GM12878 (cell line): ENCODE results near the gene TECPR1. TPM values are rescaled to one million over a fixed set of nuclear protein-coding genes. Genes with fewer than 3 reads are reported as not detected.

ENCODE experiments used
- ATAC-seq: fragments of 200-7000 bp; cut with Tn5 transposase; 3 replicates; pipeline ENCODE4 v1.9.1; 2020; ENCODE audit warnings: mild to moderate bottlenecking, moderate library complexity
- BruUV-seq: library from RNA; stranded (reverse); fragments of 400-500 nt; replicated peaks from 2 replicates; lab custom pipeline; 2021; lab: Mats Ljungman, UMichigan
- CTCF ChIA-PET: fragments of 300-600 bp; sonication (Branson Sonifier 250); formaldehyde crosslinking; extraction: SDS; loops from one replicate; lab custom pipeline; 2021; ENCODE audit warnings: inconsistent platforms; lab: Yijun Ruan, JAX
- POLR2A ChIA-PET: fragments of 350-600 bp; formaldehyde crosslinking; extraction: SDS; loops from one replicate; lab custom pipeline; 2021; ENCODE audit warnings: inconsistent platforms; lab: Charles Lee
- RAD21 ChIA-PET: fragments of 300-600 bp; sonication (Branson Sonifier 250); formaldehyde crosslinking; loops from one replicate; lab custom pipeline; 2023; ENCODE audit warnings: antibody characterized with exemption; ENCODE audit not compliant: unreplicated experiment; lab: Charles Lee
- SMC1A ChIA-PET: fragments of 300-600 bp; sonication (Branson Sonifier 250); formaldehyde crosslinking; loops from one replicate; lab custom pipeline; 2023; ENCODE audit not compliant: unreplicated experiment, uncharacterized antibody; lab: Charles Lee
- DNase-seq: peaks from one replicate; pipeline ENCODE4 v3.0.0-alpha.2; 2011; ENCODE audit warnings: low read depth, low spot score
- FAIRE-seq: peaks from 3 replicates; lab custom pipeline; 2011; peaks lifted over from hg19 to GRCh38; lab: Jason Lieb, UNC
- H2AFZ ChIP-seq: 2 replicates; pipeline ENCODE4 v1.6.0; 2011; ENCODE audit warnings: low read depth, low read length, control low read depth; ENCODE audit not compliant: control insufficient read depth
- H3K27ac ChIP-seq: 2 replicates; pipeline ENCODE4 v1.5.1; 2011; ENCODE audit warnings: control low read depth; ENCODE audit not compliant: control insufficient read depth, insufficient read depth
- H3K27me3 ChIP-seq, 2 experiments: replicated peaks in 1 of 2; 2 replicates each; pipeline versions ENCODE4 v1.6.0 to v1.6.1; 2011; ENCODE audit warnings: low read length in 1 of 2; ENCODE audit not compliant: control insufficient read depth in 2 of 2, insufficient read depth in 2 of 2
- H3K36me3 ChIP-seq, 2 experiments: 2 replicates each; pipeline ENCODE4 v1.5.1; 2011; ENCODE audit warnings: low read length in 1 of 2; ENCODE audit not compliant: control insufficient read depth in 2 of 2, insufficient read depth in 2 of 2
- H3K4me1 ChIP-seq: 2 replicates; pipeline ENCODE4 v1.6.1; 2011; ENCODE audit warnings: mild to moderate bottlenecking, low read length, moderate library complexity, mixed read lengths; ENCODE audit not compliant: control insufficient read depth, insufficient read depth
- H3K4me2 ChIP-seq: 2 replicates; pipeline ENCODE4 v1.6.0; 2011; ENCODE audit warnings: control low read depth; ENCODE audit not compliant: control insufficient read depth, insufficient read depth
- H3K4me3 ChIP-seq: fragments of 200-600 bp; sonication (generic); 2 replicates; pipeline ENCODE4 v1.5.1; 2016
- H3K79me2 ChIP-seq: 2 replicates; pipeline ENCODE4 v1.6.0; 2011; ENCODE audit warnings: low read length; ENCODE audit not compliant: control insufficient read depth, insufficient read depth
- H3K9ac ChIP-seq: 2 replicates; pipeline ENCODE4 v1.8.0; 2011; ENCODE audit warnings: low read length, control low read depth, mixed read lengths; ENCODE audit not compliant: control insufficient read depth, insufficient read depth
- H3K9me3 ChIP-seq: replicated peaks from 3 replicates; pipeline ENCODE4 v1.5.1; 2011; ENCODE audit warnings: mild to moderate bottlenecking, low read length; ENCODE audit not compliant: control insufficient read depth, insufficient read depth
- H4K20me1 ChIP-seq: 2 replicates; pipeline ENCODE4 v1.6.0; 2011; ENCODE audit not compliant: control insufficient read depth, insufficient read depth
- CEBPB ChIP-seq, 2 experiments: fragments of 150-350 bp in 1 of 2; IDR thresholded peaks; 2 replicates each; pipeline ENCODE4 v1.6.1; 2012 to 2014; ENCODE audit warnings: low read depth in 2 of 2, low read length in 2 of 2, borderline replicate concordance in 1 of 2, inconsistent platforms in 1 of 2
- CHD1 ChIP-seq: IDR thresholded peaks from 2 replicates; pipeline ENCODE4 v1.6.1; 2012; ENCODE audit warnings: low read depth, low read length, improper control_type of control experiment
- HCFC1 ChIP-seq: fragments of 150-350 bp; IDR thresholded peaks from 2 replicates; pipeline ENCODE4 v1.6.1; 2014; ENCODE audit warnings: low read length
- KAT2A ChIP-seq: conservative IDR thresholded peaks from 2 replicates; pipeline ENCODE4 v1.6.1; 2011; ENCODE audit warnings: low read depth, low read length; ENCODE audit not compliant: control insufficient read depth
- LARP7 ChIP-seq: fragments of 450-650 bp; IDR thresholded peaks from 2 replicates; pipeline ENCODE4 v1.6.1; 2017; ENCODE audit warnings: mild to moderate bottlenecking
- NFXL1 ChIP-seq: fragments of 450-650 bp; IDR thresholded peaks from 2 replicates; pipeline ENCODE4 v1.6.1; 2017; ENCODE audit warnings: antibody characterized with exemption, mild to moderate bottlenecking, borderline replicate concordance
- NR2C1 ChIP-seq: fragments of 450-650 bp; IDR thresholded peaks from 2 replicates; pipeline ENCODE4 v1.6.1; 2017; ENCODE audit warnings: antibody characterized with exemption, mild to moderate bottlenecking, moderate library complexity
- PAX8 ChIP-seq: fragments of 450-650 bp; IDR thresholded peaks from 2 replicates; pipeline ENCODE4 v1.6.1; 2017; ENCODE audit warnings: mild to moderate bottlenecking, moderate library complexity
- PML ChIP-seq: IDR thresholded peaks from 2 replicates; pipeline ENCODE4 v1.6.1; 2012; ENCODE audit warnings: low read length, inconsistent platforms
- SRF ChIP-seq, 2 experiments: IDR thresholded peaks; 2 replicates each; pipeline ENCODE4 v1.6.1; 2011; ENCODE audit warnings: low read depth in 2 of 2, low read length in 2 of 2, mild to moderate bottlenecking in 1 of 2, moderate library complexity in 1 of 2
- ZNF207 ChIP-seq: fragments of 450-650 bp; IDR thresholded peaks from 2 replicates; pipeline ENCODE4 v1.6.1; 2014; ENCODE audit warnings: antibody characterized with exemption, mild to moderate bottlenecking, borderline replicate concordance
- WGBS: methylation state at CpG from one replicate; pipeline ENCODE4 v1.1.6; 2016; ENCODE audit warnings: low lambda C conversion rate; ENCODE audit not compliant: insufficient replicate concordance, insufficient coverage; ENCODE audit errors: missing lambda C conversion rate; 5-methylcytosine and 5-hydroxymethylcytosine counted together
- in situ Hi-C: fragments of 300-500 bp; cut with MboI; formaldehyde crosslinking; loops from 9 replicates; pipeline ENCODE4 v1.14.3; 2018; ENCODE audit warnings: mixed read lengths
- intact Hi-C: fragments of 100-400 bp; cut with micrococcal nuclease; formaldehyde crosslinking; loops from one replicate; pipeline ENCODE4 v1.14.2; 2022; ENCODE audit not compliant: unreplicated experiment
- polyA plus RNA-seq, 11 experiments: library from polyadenylated mRNA; depleted of rRNA in 4 of 11; unstranded in 6 of 11; stranded (reverse) in 5 of 11; fragments of >200 nt; fragmentation: Nextera tagmentation in 4 of 11; fragmentation: Illumina TruSeq in 1 of 11; extraction: Ambion mirVana in 4 of 11; extraction: Trizol in 1 of 11; gene quantifications; 1 replicate in 1 of 11; 2 replicates in 10 of 11; pipeline versions ENCODE4 v1.2.1 to v1.2.3, GENCODE V29; 2011 to 2016; ENCODE audit warnings: inconsistent platforms in 2 of 11, missing spikeins in 2 of 11, low read depth in 1 of 11
- total RNA-seq, 4 experiments: library from RNA; depleted of rRNA in 3 of 4; stranded (reverse); fragments of >200 nt in 3 of 4; fragmentation: Illumina TruSeq in 1 of 4; extraction: Trizol in 1 of 4; gene quantifications; 2 replicates each; pipeline versions ENCODE4 v1.2.1 to v1.2.3, GENCODE V29; 2013 to 2021
- TF ChIP-seq, protein P1 (sequence below): IDR thresholded peaks from 2 replicates; pipeline ENCODE4 v1.6.1; 2012; ENCODE audit warnings: low read depth, low read length, improper control_type of control experiment
- TF ChIP-seq, protein P2 (sequence below): IDR thresholded peaks from 2 replicates; pipeline ENCODE4 v1.6.1; 2012; ENCODE audit warnings: mild to moderate bottlenecking, low read depth, low read length

TECPR1 gene
- total and polyA plus RNA-seq, 10 of the 15 experiments (the other 5 are each of a cell fraction or from before 2014, with no cell fraction given): 0.26 to 16.8 (median 4.2) TPM

DNA sequence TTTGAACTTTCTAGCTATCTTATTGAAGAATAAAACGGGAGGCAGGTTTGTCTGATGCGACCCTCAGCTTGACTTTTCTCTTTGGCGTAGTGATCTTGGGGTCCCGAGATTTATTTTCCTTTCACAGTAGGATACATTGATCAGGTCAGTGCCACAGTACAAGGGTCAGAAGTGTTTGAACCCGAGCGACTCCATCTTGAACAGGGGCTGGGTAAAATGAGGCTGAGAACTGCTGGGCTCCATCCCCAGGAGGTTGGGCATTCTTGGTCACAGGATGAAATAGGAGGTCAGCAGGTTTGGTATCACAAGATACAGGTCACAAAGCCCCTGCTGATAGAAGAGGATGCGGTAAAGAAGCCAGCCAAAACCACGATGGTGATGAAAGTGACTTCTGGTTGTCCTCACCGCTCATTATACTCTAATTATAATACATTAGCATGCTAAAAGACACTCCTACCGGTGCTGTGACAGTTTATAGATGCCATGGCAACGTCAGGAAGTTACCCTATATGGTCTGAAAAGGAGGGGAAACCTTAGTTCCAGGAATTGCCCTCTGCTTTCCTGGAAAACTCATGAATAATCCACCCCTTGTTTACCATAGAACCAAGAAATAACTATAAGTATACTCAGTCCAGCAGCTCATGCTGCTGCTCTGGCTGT, 3.0 kb upstream of the TECPR1 start:
- Histone ChIP-seq H2AFZ (no peak overlapping the region), H4K20me1 (no peaks in the 10 kb centered on the region), H3K27me3 (no peaks in the 10 kb centered on the region), H3K9ac (no peak overlapping the region), H3K79me2 (peaks cover 10% of the 10 kb centered on the region), H3K9me3 (no peaks in the 10 kb centered on the region), H3K36me3 (no peaks in the 10 kb centered on the region), H3K4me3 (no peak overlapping the region), H3K4me1 (peaks cover 10% of the 10 kb centered on the region), H3K4me2 (no peak overlapping the region), H3K27ac (no peak overlapping the region)
- intact Hi-C loops: no loop called here
- ChIA-PET SMC1A (no interaction called here), CTCF (no interaction called here), RAD21 (interaction anchor here (0.8 kb wide), 1 partner anchor 89 kb away, joined by 3 read pairs; no protein-coding TSS in a partner anchor), POLR2A (interaction anchor here (0.5 kb wide), 1 partner anchor 157 kb away, joined by 3 read pairs; no protein-coding TSS in a partner anchor)
- FAIRE-seq: no peak
- in situ Hi-C loops: no loop called here
- DNase-seq: no peak
- BruUV-seq: TSS peak; percentile 33
- WGBS: 61% methylated on average over 11 of the region's 11 CpGs
- no peak for ATAC-seq
- peak in 1 of 2 experiments; percentile 46; a peak in 1 of 4 replicates for TF ChIP-seq SRF (IDR thresholded peaks at IDR 0.05; ENCODE audit: low read depth in 2 of 2, low read length in 2 of 2)
- no peak for TF ChIP-seq PML
- TF ChIP-seq, all 136 proteins: peak for 1

GRCh38 chr7:98254516-98254915, 2.5 kb upstream of the TECPR1 start:
- Histone ChIP-seq H3K4me3 (no peak overlapping the region), H3K4me2 (no peak overlapping the region), H3K27ac (no peak overlapping the region), H2AFZ (no peak overlapping the region), H3K36me3 (no peaks in the 10 kb centered on the region), H3K4me1 (peaks cover 10% of the 10 kb centered on the region), H3K79me2 (peaks cover 10% of the 10 kb centered on the region), H4K20me1 (no peaks in the 10 kb centered on the region), H3K9me3 (no peaks in the 10 kb centered on the region), H3K27me3 (no peaks in the 10 kb centered on the region), H3K9ac (no peak overlapping the region)
- 98% methylated on average over 4 of the region's 4 CpGs for WGBS
- in situ Hi-C loops: no loop called here
- ChIA-PET CTCF (no interaction called here), SMC1A (no interaction called here), RAD21 (interaction anchor here (0.8 kb wide), 1 partner anchor 88 kb away, joined by 3 read pairs; no protein-coding TSS in a partner anchor), POLR2A (interaction anchor here (0.5 to 0.9 kb wide), 3 partner anchors 53 to 158 kb away, joined by 3 to 6 read pairs (median 3); no protein-coding TSS in a partner anchor)
- intact Hi-C loops: no loop called here
- ATAC-seq: no peak
- BruUV-seq: no TSS peak
- TF ChIP-seq NR2C1 (no peak), CEBPB (IDR thresholded peaks at IDR 0.05; ENCODE audit: borderline replicate concordance in 1 of 2, low read depth in 2 of 2, low read length in 2 of 2) (no peak), PAX8 (no peak), KAT2A (no peak), CHD1 (no peak), HCFC1 (no peak), ZNF207 (no peak), LARP7 (no peak), NFXL1 (no peak)
- TF ChIP-seq, protein P1, sequence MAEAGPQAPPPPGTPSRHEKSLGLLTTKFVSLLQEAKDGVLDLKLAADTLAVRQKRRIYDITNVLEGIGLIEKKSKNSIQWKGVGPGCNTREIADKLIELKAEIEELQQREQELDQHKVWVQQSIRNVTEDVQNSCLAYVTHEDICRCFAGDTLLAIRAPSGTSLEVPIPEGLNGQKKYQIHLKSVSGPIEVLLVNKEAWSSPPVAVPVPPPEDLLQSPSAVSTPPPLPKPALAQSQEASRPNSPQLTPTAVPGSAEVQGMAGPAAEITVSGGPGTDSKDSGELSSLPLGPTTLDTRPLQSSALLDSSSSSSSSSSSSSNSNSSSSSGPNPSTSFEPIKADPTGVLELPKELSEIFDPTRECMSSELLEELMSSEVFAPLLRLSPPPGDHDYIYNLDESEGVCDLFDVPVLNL: no peak
- TF ChIP-seq, protein P2, sequence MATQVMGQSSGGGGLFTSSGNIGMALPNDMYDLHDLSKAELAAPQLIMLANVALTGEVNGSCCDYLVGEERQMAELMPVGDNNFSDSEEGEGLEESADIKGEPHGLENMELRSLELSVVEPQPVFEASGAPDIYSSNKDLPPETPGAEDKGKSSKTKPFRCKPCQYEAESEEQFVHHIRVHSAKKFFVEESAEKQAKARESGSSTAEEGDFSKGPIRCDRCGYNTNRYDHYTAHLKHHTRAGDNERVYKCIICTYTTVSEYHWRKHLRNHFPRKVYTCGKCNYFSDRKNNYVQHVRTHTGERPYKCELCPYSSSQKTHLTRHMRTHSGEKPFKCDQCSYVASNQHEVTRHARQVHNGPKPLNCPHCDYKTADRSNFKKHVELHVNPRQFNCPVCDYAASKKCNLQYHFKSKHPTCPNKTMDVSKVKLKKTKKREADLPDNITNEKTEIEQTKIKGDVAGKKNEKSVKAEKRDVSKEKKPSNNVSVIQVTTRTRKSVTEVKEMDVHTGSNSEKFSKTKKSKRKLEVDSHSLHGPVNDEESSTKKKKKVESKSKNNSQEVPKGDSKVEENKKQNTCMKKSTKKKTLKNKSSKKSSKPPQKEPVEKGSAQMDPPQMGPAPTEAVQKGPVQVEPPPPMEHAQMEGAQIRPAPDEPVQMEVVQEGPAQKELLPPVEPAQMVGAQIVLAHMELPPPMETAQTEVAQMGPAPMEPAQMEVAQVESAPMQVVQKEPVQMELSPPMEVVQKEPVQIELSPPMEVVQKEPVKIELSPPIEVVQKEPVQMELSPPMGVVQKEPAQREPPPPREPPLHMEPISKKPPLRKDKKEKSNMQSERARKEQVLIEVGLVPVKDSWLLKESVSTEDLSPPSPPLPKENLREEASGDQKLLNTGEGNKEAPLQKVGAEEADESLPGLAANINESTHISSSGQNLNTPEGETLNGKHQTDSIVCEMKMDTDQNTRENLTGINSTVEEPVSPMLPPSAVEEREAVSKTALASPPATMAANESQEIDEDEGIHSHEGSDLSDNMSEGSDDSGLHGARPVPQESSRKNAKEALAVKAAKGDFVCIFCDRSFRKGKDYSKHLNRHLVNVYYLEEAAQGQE: no peak
- no peak for FAIRE-seq
- DNase-seq: no peak
